Breast epithelium (tissue), 4 donors: ENCODE measurements around the gene S100A10. TPM values are rescaled to one million over a fixed set of nuclear protein-coding genes. Genes with fewer than 3 reads are reported as not detected.

Experiments used
- DNase-seq, 2 donors: peaks; one replicate each; pipeline ENCODE4 v3.0.0-alpha.2; 2019; ENCODE audit warnings: low spot score in 2 of 2
- H3K27ac ChIP-seq, 2 donors: fragments of 200-600 bp; sonication (generic) in 1 of 2; one replicate each; pipeline ENCODE4 v1.5.1; 2016 to 2019; ENCODE audit warnings: mild to moderate bottlenecking in 1 of 2
- H3K27me3 ChIP-seq, 2 donors: fragments of 200-600 bp; sonication (generic) in 1 of 2; one replicate each; pipeline versions ENCODE4 v1.5.1 to v1.6.0; 2017 to 2019; ENCODE audit warnings: control low read depth in 1 of 2, mild to moderate bottlenecking in 1 of 2
- H3K36me3 ChIP-seq: fragments of 200-600 bp; one replicate; pipeline ENCODE4 v1.5.1; 2019
- H3K4me1 ChIP-seq, 2 donors: fragments of 200-600 bp; sonication (generic); one replicate each; pipeline ENCODE4 v1.5.1; 2016 to 2019; ENCODE audit warnings: control low read depth in 1 of 2
- H3K4me3 ChIP-seq, 3 donors: fragments of 200-600 bp; sonication (generic); 1 replicate in 2 of 3; 2 replicates in 1 of 3; pipeline ENCODE4 v1.5.1; 2016 to 2019; ENCODE audit warnings: mild to moderate bottlenecking in 3 of 3, moderate library complexity in 2 of 3
- H3K9me3 ChIP-seq, 2 donors: fragments of 200-600 bp; sonication (generic) in 1 of 2; one replicate each; pipeline ENCODE4 v1.5.1; 2016 to 2019; ENCODE audit warnings: control low read depth in 1 of 2
- POLR2A ChIP-seq: fragments of 450-650 bp; IDR thresholded peaks from one replicate; pipeline ENCODE4 v1.6.1; 2016; ENCODE audit warnings: antibody characterized with exemption, mild to moderate bottlenecking, moderate library complexity
- POLR2AphosphoS5 ChIP-seq, 3 donors: sonication (generic); formaldehyde crosslinking; IDR thresholded peaks; one replicate each; pipeline ENCODE4 v1.6.1; 2017; ENCODE audit warnings: antibody characterized with exemption in 3 of 3
- intact Hi-C: fragments of 100-400 bp; cut with DNase I; formaldehyde crosslinking; loops from one replicate; pipeline ENCODE4 v1.15.1; 2023; ENCODE audit warnings: low total_unique reads
- total RNA-seq, 3 donors: library from RNA; depleted of rRNA; stranded (reverse); fragments of >200 nt; gene quantifications; one replicate each; pipeline ENCODE4 v1.1.0, GENCODE V29; 2016
- TF ChIP-seq, protein P1 (sequence below), 3 donors: fragments of 450-650 bp; IDR thresholded peaks; one replicate each; pipeline ENCODE4 v1.5.1; 2016 to 2017; ENCODE audit warnings: antibody characterized with exemption in 3 of 3, mild to moderate bottlenecking in 3 of 3, moderate library complexity in 3 of 3

The S100A10 gene
- total RNA-seq, 3 donors from 2014 or later = 70.4 to 156 (median 84.9) TPM

DNA sequence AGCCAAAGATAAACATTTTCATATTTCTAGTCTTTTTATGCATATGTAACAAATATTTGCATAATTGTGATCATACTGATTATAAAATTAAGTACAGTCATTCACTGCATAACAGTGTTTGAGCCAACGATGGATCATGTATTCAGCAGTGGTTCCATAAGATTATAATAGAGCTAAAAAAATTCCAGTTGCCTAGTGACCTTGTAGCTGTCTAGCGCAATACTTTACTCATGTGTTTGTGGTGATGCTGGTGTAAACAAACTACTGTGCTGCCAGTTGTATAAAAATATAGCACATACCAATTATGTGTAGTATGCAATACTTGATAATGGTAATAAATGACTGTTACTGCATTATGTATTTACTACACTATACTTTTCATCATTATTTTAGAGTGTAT is 2.1 kb upstream of the S100A10 start:
- H3K36me3 ChIP-seq = no peaks in the 10 kb centered on the region
- no peak overlapping the region for H3K27ac ChIP-seq
- no peaks in the 10 kb centered on the region for H3K9me3 ChIP-seq
- H3K4me1 ChIP-seq = peaks cover 0 to 10% of the 10 kb centered on the region in 2 donors
- no peak for DNase-seq
- no peak for TF ChIP-seq POLR2A
- TF ChIP-seq, protein P1, sequence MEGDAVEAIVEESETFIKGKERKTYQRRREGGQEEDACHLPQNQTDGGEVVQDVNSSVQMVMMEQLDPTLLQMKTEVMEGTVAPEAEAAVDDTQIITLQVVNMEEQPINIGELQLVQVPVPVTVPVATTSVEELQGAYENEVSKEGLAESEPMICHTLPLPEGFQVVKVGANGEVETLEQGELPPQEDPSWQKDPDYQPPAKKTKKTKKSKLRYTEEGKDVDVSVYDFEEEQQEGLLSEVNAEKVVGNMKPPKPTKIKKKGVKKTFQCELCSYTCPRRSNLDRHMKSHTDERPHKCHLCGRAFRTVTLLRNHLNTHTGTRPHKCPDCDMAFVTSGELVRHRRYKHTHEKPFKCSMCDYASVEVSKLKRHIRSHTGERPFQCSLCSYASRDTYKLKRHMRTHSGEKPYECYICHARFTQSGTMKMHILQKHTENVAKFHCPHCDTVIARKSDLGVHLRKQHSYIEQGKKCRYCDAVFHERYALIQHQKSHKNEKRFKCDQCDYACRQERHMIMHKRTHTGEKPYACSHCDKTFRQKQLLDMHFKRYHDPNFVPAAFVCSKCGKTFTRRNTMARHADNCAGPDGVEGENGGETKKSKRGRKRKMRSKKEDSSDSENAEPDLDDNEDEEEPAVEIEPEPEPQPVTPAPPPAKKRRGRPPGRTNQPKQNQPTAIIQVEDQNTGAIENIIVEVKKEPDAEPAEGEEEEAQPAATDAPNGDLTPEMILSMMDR (IDR thresholded peaks at IDR 0.05) = no peak
- TF ChIP-seq POLR2AphosphoS5 (IDR thresholded peaks at IDR 0.05) = no peak
- intact Hi-C loops = no loop called here
- no peaks in the 10 kb centered on the region for H3K27me3 ChIP-seq
- no peak overlapping the region for H3K4me3 ChIP-seq

- TF ChIP-seq POLR2A (no peak), POLR2AphosphoS5 (IDR thresholded peaks at IDR 0.05) (no peak)
- TF ChIP-seq, protein P1 (IDR thresholded peaks at IDR 0.05) = no peak
- Histone ChIP-seq H3K27ac (peak overlapping the region; percentile 66 to 91), H3K4me3 (no peak overlapping the region), H3K4me1 (peaks cover 4 to 19% of the 10 kb centered on the region in 2 donors), H3K36me3 (no peaks in the 10 kb centered on the region), H3K9me3 (no peaks in the 10 kb centered on the region), H3K27me3 (no peaks in the 10 kb centered on the region)
- intact Hi-C loops = no loop called here
- DNase-seq = no peak
Measured at GRCh38 chr1:151994956-151995355, 1.3 kb upstream of the S100A10 start.

DNA sequence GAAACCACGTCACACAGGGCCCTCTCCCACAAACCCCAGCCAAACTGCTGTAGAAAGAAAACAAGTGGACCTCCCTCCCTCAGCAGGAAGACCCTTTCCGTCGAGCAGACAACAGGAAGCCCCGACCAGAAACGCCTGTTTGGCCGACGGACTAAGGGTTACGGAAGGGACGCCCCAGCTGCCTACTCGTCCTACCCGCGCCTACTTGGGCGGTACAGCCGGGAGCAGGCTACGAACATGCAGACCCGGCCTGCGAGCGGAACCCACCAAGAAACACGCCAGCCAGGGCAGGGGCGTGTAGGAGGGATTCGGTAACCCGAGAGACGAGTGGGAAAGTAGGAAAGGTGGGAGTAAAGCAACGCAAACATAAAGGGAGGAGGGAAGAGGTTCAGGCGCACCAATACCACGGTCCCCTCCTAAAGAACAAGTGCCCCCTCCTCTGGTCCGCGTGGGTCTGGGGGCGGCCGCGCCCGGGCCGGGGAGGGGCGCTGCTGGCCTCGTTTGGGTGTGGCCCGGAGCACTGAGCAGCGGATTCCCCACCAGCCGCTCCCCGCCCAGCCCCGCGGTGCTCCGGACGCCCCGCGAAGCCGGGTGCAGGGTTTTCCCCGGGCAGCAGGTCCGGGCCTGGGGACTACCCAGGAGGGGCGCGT is 450 bp downstream of the S100A10 start:
- TF ChIP-seq POLR2AphosphoS5 (IDR thresholded peaks at IDR 0.05) (no peak), POLR2A (no peak)
- TF ChIP-seq, protein P1 (IDR thresholded peaks at IDR 0.05) = no peak

GRCh38 chr1:151992303-151993083 is 1.2 kb downstream of the S100A10 start:
- peak overlapping the region; percentile 88 to 98 (median 97) for H3K4me3 ChIP-seq
- peak overlapping the region; percentile 91 to 99 for H3K27ac ChIP-seq
- H3K27me3 ChIP-seq = no peaks in the 10 kb centered on the region
- no peaks in the 10 kb centered on the region for H3K9me3 ChIP-seq
- no peak for TF ChIP-seq POLR2A
- no peak for TF ChIP-seq POLR2AphosphoS5 (IDR thresholded peaks at IDR 0.05)
- TF ChIP-seq, protein P1 (IDR thresholded peaks at IDR 0.05) = no peak
- peaks cover 20 to 39% of the 10 kb centered on the region in 2 donors for H3K4me1 ChIP-seq
- H3K36me3 ChIP-seq = no peaks in the 10 kb centered on the region
- DNase-seq = peak; percentile 78 to 87
- intact Hi-C loops = no loop called here

More for the DNA sequence above, 450 bp downstream of the S100A10 start:
- H3K4me1 ChIP-seq = peaks cover 19 to 34% of the 10 kb centered on the region in 2 donors
- no peak for DNase-seq
- H3K27me3 ChIP-seq = no peaks in the 10 kb centered on the region
- intact Hi-C loops = no loop called here
- peak overlapping the region; percentile 88 to 98 (median 97) for H3K4me3 ChIP-seq
- no peaks in the 10 kb centered on the region for H3K36me3 ChIP-seq
- peak overlapping the region; percentile 91 to 99 for H3K27ac ChIP-seq
- H3K9me3 ChIP-seq = no peaks in the 10 kb centered on the region
